IMR-90 (cell line): ENCODE data around the gene SH3RF1. TPM values are rescaled to one million over a fixed set of nuclear protein-coding genes. Genes with fewer than 3 reads are reported as not detected.

Experiments used
- ATAC-seq: fragments of 200-7000 bp; cut with Tn5 transposase; 2 replicates; pipeline ENCODE4 v1.9.1; 2020; ENCODE audit warnings: low read depth, mild to moderate bottlenecking, moderate library complexity
- BruUV-seq: library from RNA; stranded (reverse); fragments of 400-500 nt; replicated peaks from 2 replicates; lab custom pipeline; 2021; lab: Mats Ljungman, UMichigan
- CTCF ChIA-PET: fragments of 300-600 bp; formaldehyde crosslinking; extraction: SDS; loops from one replicate; lab custom pipeline; 2021; ENCODE audit warnings: antibody characterized with exemption; lab: Yijun Ruan, JAX
- POLR2A ChIA-PET: fragments of 300-600 bp; sonication (Branson Sonifier 250); formaldehyde crosslinking; loops from one replicate; lab custom pipeline; 2022; ENCODE audit warnings: antibody characterized with exemption; ENCODE audit not compliant: unreplicated experiment; lab: Charles Lee
- DNase-seq: peaks from one replicate; pipeline ENCODE4 v3.0.0; 2013
- H2AFZ ChIP-seq: replicated peaks from 2 replicates; pipeline ENCODE3; 2013; ENCODE audit warnings: low read length, mild to moderate bottlenecking; ENCODE audit not compliant: poor library complexity
- H2AK5ac ChIP-seq: 2 replicates; pipeline ENCODE4 v1.6.1; 2013; ENCODE audit warnings: low read depth, low read length, inconsistent platforms
- H2AK9ac ChIP-seq: replicated peaks from 2 replicates; pipeline ENCODE3; 2013; ENCODE audit warnings: mild to moderate bottlenecking, low read depth, low read length, moderate library complexity; ENCODE audit not compliant: poor library complexity
- H2BK120ac ChIP-seq: 2 replicates; pipeline ENCODE4 v1.6.1; 2013; ENCODE audit warnings: low read depth, low read length, inconsistent platforms
- H2BK15ac ChIP-seq: 3 replicates; pipeline ENCODE4 v1.6.1; 2013; ENCODE audit warnings: low read depth, low read length, inconsistent platforms
- H2BK20ac ChIP-seq: 2 replicates; pipeline ENCODE4 v1.6.1; 2013; ENCODE audit warnings: low read depth, mild to moderate bottlenecking, inconsistent platforms, low read length, moderate library complexity
- H2BK5ac ChIP-seq: 2 replicates; pipeline ENCODE4 v1.6.1; 2013; ENCODE audit warnings: mild to moderate bottlenecking, low read depth, low read length, inconsistent platforms; ENCODE audit not compliant: poor library complexity, severe bottlenecking
- H3K14ac ChIP-seq: replicated peaks from 2 replicates; pipeline ENCODE4 v1.6.1; 2013; ENCODE audit warnings: low read depth, low read length, inconsistent platforms
- H3K18ac ChIP-seq: 2 replicates; pipeline ENCODE4 v1.6.1; 2013; ENCODE audit warnings: low read depth, low read length, control low read depth
- H3K23ac ChIP-seq: 2 replicates; pipeline ENCODE4 v1.6.1; 2013; ENCODE audit warnings: low read depth, low read length, inconsistent platforms
- H3K27ac ChIP-seq: 2 replicates; pipeline ENCODE4 v1.5.1; 2013; ENCODE audit warnings: mild to moderate bottlenecking, control low read depth, low read length; ENCODE audit not compliant: insufficient read depth
- H3K27me3 ChIP-seq: 2 replicates; pipeline ENCODE4 v1.6.1; 2013; ENCODE audit warnings: low read length; ENCODE audit not compliant: control insufficient read depth, insufficient read depth
- H3K36me3 ChIP-seq: 2 replicates; pipeline ENCODE4 v1.6.1; 2013; ENCODE audit warnings: low read length, mixed read lengths; ENCODE audit not compliant: control insufficient read depth, insufficient read depth
- H3K4ac ChIP-seq: 2 replicates; pipeline ENCODE4 v1.6.1; 2013; ENCODE audit warnings: low read depth, low read length, inconsistent platforms
- H3K4me1 ChIP-seq: 2 replicates; pipeline ENCODE4 v1.6.1; 2013; ENCODE audit warnings: low read length, mixed read lengths; ENCODE audit not compliant: control insufficient read depth, insufficient read depth
- H3K4me2 ChIP-seq: 2 replicates; pipeline ENCODE4 v1.6.1; 2013; ENCODE audit warnings: low read depth, mild to moderate bottlenecking, control low read depth, low read length, moderate library complexity
- H3K4me3 ChIP-seq: 2 replicates; pipeline ENCODE4 v1.5.1; 2013; ENCODE audit warnings: low read depth, mild to moderate bottlenecking, control low read depth, low read length, moderate library complexity; ENCODE audit not compliant: insufficient read depth
- H3K56ac ChIP-seq: 2 replicates; pipeline ENCODE4 v1.6.1; 2013; ENCODE audit warnings: low read length, inconsistent platforms; ENCODE audit not compliant: insufficient read depth; ENCODE audit errors: extremely low read depth
- H3K79me1 ChIP-seq, 2 experiments: 2 replicates each; pipeline ENCODE4 v1.6.1; 2013; ENCODE audit warnings: low read length in 2 of 2, inconsistent platforms in 1 of 2, low read depth in 1 of 2
- H3K9ac ChIP-seq: 2 replicates; pipeline ENCODE4 v1.6.1; 2013; ENCODE audit warnings: low read depth, low read length, control low read depth
- H3K9me1 ChIP-seq: 2 replicates; pipeline ENCODE4 v1.6.1; 2013; ENCODE audit warnings: low read length, inconsistent platforms; ENCODE audit not compliant: insufficient read depth
- H3K9me3 ChIP-seq: 2 replicates; pipeline ENCODE4 v1.6.1; 2013; ENCODE audit warnings: low read length; ENCODE audit not compliant: control insufficient read depth, insufficient read depth
- H4K20me1 ChIP-seq: 2 replicates; pipeline ENCODE4 v1.6.1; 2013; ENCODE audit warnings: low read length, inconsistent platforms; ENCODE audit not compliant: insufficient read depth
- H4K5ac ChIP-seq: 2 replicates; pipeline ENCODE4 v1.6.1; 2013; ENCODE audit warnings: mild to moderate bottlenecking, low read depth, low read length, control low read depth
- H4K8ac ChIP-seq, 2 experiments: 2 replicates each; pipeline ENCODE4 v1.6.1; 2013; ENCODE audit warnings: low read depth in 2 of 2, low read length in 2 of 2, control low read depth in 1 of 2, inconsistent platforms in 1 of 2
- H4K91ac ChIP-seq: 2 replicates; pipeline ENCODE4 v1.6.1; 2013; ENCODE audit warnings: low read depth, low read length, inconsistent platforms; ENCODE audit not compliant: insufficient read depth
- BHLHE40 ChIP-seq: fragments of 150-350 bp; IDR thresholded peaks from 2 replicates; pipeline ENCODE4 v1.6.1; 2016; ENCODE audit warnings: mild to moderate bottlenecking, low read depth, low read length
- CEBPB ChIP-seq: IDR thresholded peaks from 2 replicates; pipeline ENCODE4 v1.6.1; 2012; ENCODE audit warnings: low read depth, low read length, improper control_type of control experiment
- FOS ChIP-seq: fragments of 150-350 bp; IDR thresholded peaks from 2 replicates; pipeline ENCODE4 v1.6.1; 2016; ENCODE audit warnings: low read depth, low read length
- MAFK ChIP-seq: IDR thresholded peaks from 2 replicates; pipeline ENCODE4 v1.6.1; 2012; ENCODE audit warnings: low read depth, low read length, improper control_type of control experiment
- MAZ ChIP-seq: IDR thresholded peaks from 2 replicates; pipeline ENCODE4 v1.6.1; 2012; ENCODE audit warnings: low read depth, mild to moderate bottlenecking, low read length, improper control_type of control experiment, moderate library complexity, borderline replicate concordance
- WGBS, 2 experiments: methylation state at CpG; one replicate each; pipeline versions ENCODE4 v1.1.5 to v1.1.7; 2013; ENCODE audit warnings: missing lambda C conversion rate in 2 of 2; ENCODE audit not compliant: insufficient read length in 1 of 2; ENCODE audit errors: extremely low coverage in 2 of 2; 5-methylcytosine and 5-hydroxymethylcytosine counted together
- dilution Hi-C: fragments of 300-500 bp; cut with HindIII; formaldehyde crosslinking; loops from one replicate; pipeline ENCODE4 v1.14.3; 2018; ENCODE audit warnings: low sequenced_read_pairs; ENCODE audit not compliant: unreplicated experiment
- in situ Hi-C: fragments of 300-500 bp; cut with MboI; formaldehyde crosslinking; loops from 3 replicates; pipeline ENCODE4 v1.14.3; 2019; ENCODE audit warnings: low sequenced_read_pairs, inconsistent platforms, mixed read lengths
- intact Hi-C: fragments of 100-400 bp; cut with micrococcal nuclease; formaldehyde crosslinking; loops from 2 replicates; pipeline ENCODE4 v1.10.0; 2022
- polyA plus RNA-seq, 3 experiments: library from polyadenylated mRNA; depleted of rRNA; stranded (reverse); fragments of >200 nt; gene quantifications; 2 replicates each; pipeline ENCODE4 v1.2.3, GENCODE V29; 2012; ENCODE audit warnings: low replicate concordance in 1 of 3
- total RNA-seq: library from RNA; depleted of rRNA; stranded (reverse); fragments of >200 nt; gene quantifications from 2 replicates; pipeline ENCODE4 v1.2.3, GENCODE V29; 2012

The SH3RF1 gene
- total and polyA plus RNA-seq, 2 of the 4 experiments (the other 2 are of a cell fraction): 22.0 to 29.8 TPM

DNA sequence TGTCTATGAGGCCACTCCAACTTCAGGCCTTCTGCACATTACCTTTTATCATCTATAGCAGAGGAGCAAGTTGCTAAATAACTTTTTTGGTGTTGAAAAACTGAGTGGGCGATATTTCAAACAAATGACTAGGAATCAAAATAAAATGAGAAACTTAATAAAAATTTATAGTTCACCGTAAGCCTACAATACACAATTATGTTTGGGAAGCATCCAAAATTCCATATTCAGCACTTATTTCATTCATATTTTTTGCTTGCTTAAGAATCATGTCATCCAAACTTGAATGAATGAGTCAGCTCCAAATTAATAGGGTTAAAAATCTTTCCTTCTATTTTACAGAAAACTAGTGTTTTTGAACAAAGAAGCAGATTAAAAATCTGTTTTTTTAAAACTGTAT, 119.1 kb downstream of the SH3RF1 start:
- Histone ChIP-seq H2BK20ac (no peak overlapping the region), H3K79me1 (peaks cover 30 to 67% of the 10 kb centered on the region in 2 experiments), H3K4me1 (peaks cover 20% of the 10 kb centered on the region), H2BK120ac (no peak overlapping the region), H2BK5ac (no peak overlapping the region), H3K18ac (no peak overlapping the region), H3K36me3 (peaks cover 13% of the 10 kb centered on the region), H4K20me1 (no peaks in the 10 kb centered on the region; the same call in 1 of the 2 replicates), H3K9ac (no peak overlapping the region), H4K8ac (peak overlapping the region in 1 of 2 experiments; percentile 24; a peak in 1 of 4 replicates), H3K9me1 (peaks cover 5% of the 10 kb centered on the region), H3K27ac (no peak overlapping the region), H3K4me3 (no peak overlapping the region), H3K4me2 (0 out of 2 replicates have a peak overlapping the region, but pooled peaks have one; percentile 41), H3K27me3 (no peaks in the 10 kb centered on the region), H4K91ac (no peak overlapping the region), H2AK9ac (no peak overlapping the region), H2AK5ac (no peak overlapping the region), H2BK15ac (no peak overlapping the region), H2AFZ (no peak overlapping the region), H3K14ac (no peak overlapping the region), H3K56ac (no peak overlapping the region), H3K4ac (no peak overlapping the region), H3K9me3 (no peaks in the 10 kb centered on the region), H4K5ac (no peak overlapping the region; the same call in 1 of the 2 replicates), H3K23ac (no peak overlapping the region)
- in situ Hi-C loops (no loop called here), dilution Hi-C loops (no loop called here), intact Hi-C loops (loop anchor here (5.0 kb wide), 1 partner anchor 116 kb away; no protein-coding TSS in a partner anchor)
- ATAC-seq: peak; percentile 36
- ChIA-PET POLR2A (no interaction called here), CTCF (interaction anchor here (1.7 kb wide), 1 partner anchor 36 kb away, joined by 6 read pairs; no protein-coding TSS in a partner anchor)
- TF ChIP-seq MAFK (peak; percentile 89), MAZ (no peak), CEBPB (peak; percentile 34), FOS (no peak), BHLHE40 (no peak)
- WGBS, 2 experiments: no CpG with 5 or more reads among the region's 2 CpGs
- DNase-seq: peak; percentile 86
- no TSS peak for BruUV-seq
